ENCODE data around the gene ZNF677.

ZNF677 gene

DNA sequence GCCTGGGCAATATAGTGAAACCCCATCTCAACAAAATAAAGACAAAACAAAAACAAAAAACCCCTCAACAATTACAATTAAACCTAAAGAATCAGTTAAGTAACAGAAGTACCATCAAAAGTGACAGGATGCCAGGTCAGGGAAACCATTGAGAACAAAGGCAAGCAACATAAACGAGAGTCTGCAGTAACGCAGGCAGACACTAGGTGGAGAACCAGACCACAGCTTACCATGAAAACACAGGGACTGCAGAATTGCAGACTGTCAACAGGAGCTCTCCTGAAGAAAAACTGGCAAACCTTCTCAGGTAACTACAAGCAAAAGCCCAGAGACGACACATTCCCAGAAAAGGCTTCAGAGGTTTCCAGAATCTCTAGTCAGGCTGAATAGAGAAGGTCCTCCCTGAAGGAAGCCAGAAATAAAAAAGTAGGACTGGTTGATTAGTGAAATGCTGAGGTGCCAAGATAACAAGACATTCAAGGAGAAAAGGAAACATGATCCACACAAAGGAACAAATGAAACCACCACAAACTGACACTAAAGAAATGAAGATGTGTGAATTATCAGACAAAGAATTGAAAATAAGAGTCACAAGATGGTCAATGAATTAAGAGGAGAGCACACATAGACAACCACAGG, 59.3 kb downstream of the ZNF677 start (continued):
- TF ChIP-seq ZNF626 (tag by site-specific recombination; IDR thresholded peaks at IDR 0.05) (no peak), ZNF157 (tag by site-specific recombination; IDR thresholded peaks at IDR 0.05) (no peak), ZNF660 (tag by site-specific recombination; IDR thresholded peaks at IDR 0.05) (peak; percentile 56; the same call in 1 of the 2 replicates), SCRT2 (tag by site-specific recombination; IDR thresholded peaks at IDR 0.05) (peak; percentile 45; the same call in 1 of the 2 replicates), PRDM1 (tag by site-specific recombination; IDR thresholded peaks at IDR 0.05) (peak; percentile 73), ZNF302 (tag by site-specific recombination; IDR thresholded peaks at IDR 0.05; ENCODE audit: low read depth) (no peak), ZNF121 (tag by site-specific recombination; IDR thresholded peaks at IDR 0.05) (no peak), ZNF707 (tag by site-specific recombination; IDR thresholded peaks at IDR 0.05) (no peak), HOXD13 (CRISPR knock-in tag; IDR thresholded peaks at IDR 0.05; ENCODE audit: borderline replicate concordance) (no peak), ZNF558 (tag by site-specific recombination; IDR thresholded peaks at IDR 0.05) (no peak), ZNF37A (tag by site-specific recombination; IDR thresholded peaks at IDR 0.05) (no peak), ZNF654 (tag by site-specific recombination; IDR thresholded peaks at IDR 0.05; ENCODE audit: low read depth) (peak; percentile 53; the same call in 1 of the 2 replicates), ZNF610 (tag by site-specific recombination; IDR thresholded peaks at IDR 0.05; ENCODE audit: borderline replicate concordance) (no peak), ZNF621 (tag by site-specific recombination; IDR thresholded peaks at IDR 0.05) (no peak), ZXDB (tag by site-specific recombination; IDR thresholded peaks at IDR 0.05) (no peak), ZNF792 (tag by site-specific recombination; IDR thresholded peaks at IDR 0.05) (no peak)

GRCh38 chr19:53193535-53194222, 61.0 kb downstream of the ZNF677 start:
- no peak overlapping the region for H3K27ac ChIP-seq (ENCODE audit: extremely low read depth, low read depth, low read length)
- no peaks in the 10 kb centered on the region for H3K36me3 ChIP-seq (ENCODE audit: control insufficient read depth in 2 of 2, insufficient read depth in 1 of 2, low read length in 2 of 2)
- H3K9me3 ChIP-seq (ENCODE audit: control insufficient read depth, insufficient read depth, low read depth, low read length) = no peaks in the 10 kb centered on the region; the same call in 1 of the 2 replicates
- ChIA-PET CTCF (interaction anchor here (0.7 kb wide), 1 partner anchor 267 kb away, joined by 3 read pairs; no protein-coding TSS in a partner anchor), POLR2A (no interaction called here)
- H3K4me3 ChIP-seq (ENCODE audit: low read depth, low read length) = no peak overlapping the region
- TF ChIP-seq, protein P1, sequence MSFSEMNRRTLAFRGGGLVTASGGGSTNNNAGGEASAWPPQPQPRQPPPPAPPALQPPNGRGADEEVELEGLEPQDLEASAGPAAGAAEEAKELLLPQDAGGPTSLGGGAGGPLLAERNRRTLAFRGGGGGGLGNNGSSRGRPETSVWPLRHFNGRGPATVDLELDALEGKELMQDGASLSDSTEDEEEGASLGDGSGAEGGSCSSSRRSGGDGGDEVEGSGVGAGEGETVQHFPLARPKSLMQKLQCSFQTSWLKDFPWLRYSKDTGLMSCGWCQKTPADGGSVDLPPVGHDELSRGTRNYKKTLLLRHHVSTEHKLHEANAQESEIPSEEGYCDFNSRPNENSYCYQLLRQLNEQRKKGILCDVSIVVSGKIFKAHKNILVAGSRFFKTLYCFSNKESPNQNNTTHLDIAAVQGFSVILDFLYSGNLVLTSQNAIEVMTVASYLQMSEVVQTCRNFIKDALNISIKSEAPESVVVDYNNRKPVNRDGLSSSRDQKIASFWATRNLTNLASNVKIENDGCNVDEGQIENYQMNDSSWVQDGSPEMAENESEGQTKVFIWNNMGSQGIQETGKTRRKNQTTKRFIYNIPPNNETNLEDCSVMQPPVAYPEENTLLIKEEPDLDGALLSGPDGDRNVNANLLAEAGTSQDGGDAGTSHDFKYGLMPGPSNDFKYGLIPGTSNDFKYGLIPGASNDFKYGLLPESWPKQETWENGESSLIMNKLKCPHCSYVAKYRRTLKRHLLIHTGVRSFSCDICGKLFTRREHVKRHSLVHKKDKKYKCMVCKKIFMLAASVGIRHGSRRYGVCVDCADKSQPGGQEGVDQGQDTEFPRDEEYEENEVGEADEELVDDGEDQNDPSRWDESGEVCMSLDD (tag by site-specific recombination; IDR thresholded peaks at IDR 0.05) = no peak
- TF ChIP-seq SP7 (tag by site-specific recombination; IDR thresholded peaks at IDR 0.05) = no peak
- no peak for TF ChIP-seq KLF9 (tag by site-specific recombination; IDR thresholded peaks at IDR 0.05; ENCODE audit: low read depth)
- no peak for TF ChIP-seq KLF16 (tag by site-specific recombination; IDR thresholded peaks at IDR 0.05)
- no peak for TF ChIP-seq ZNF394 (tag by site-specific recombination; IDR thresholded peaks at IDR 0.05; ENCODE audit: borderline replicate concordance)
- TF ChIP-seq PRDM1 (tag by site-specific recombination; IDR thresholded peaks at IDR 0.05) = no peak
- no peak for TF ChIP-seq GLI4 (tag by site-specific recombination; IDR thresholded peaks at IDR 0.05)
- no peaks in the 10 kb centered on the region for H3K4me1 ChIP-seq (ENCODE audit: control insufficient read depth, insufficient read depth, low read length)

Data from HEK293 (cell line).